ENCODE data around the gene DHX34.
A peak's percentile ranks its signal among the peaks of the same experiment; 100 is the strongest.
"Not testable (repeated sequence)": the region's sequence is repeated elsewhere in the genome, so short reads cannot be mapped to it uniquely, and the experiment has no call there.

Gene DHX34

GRCh38 chr19:47390533-47391488 is 41.7 kb downstream of the DHX34 start:
- no peak for DNase-seq

- peak; percentile 81 for DNase-seq
These were observed 42.6 kb downstream of the DHX34 start for GRCh38 chr19:47391510-47392223.

GRCh38 chr19:47398707-47399597 is 49.8 kb downstream of the DHX34 start:
- no peak for DNase-seq

GRCh38 chr19:47402504-47402903 is 53.4 kb downstream of the DHX34 start:
- DNase-seq = no peak

- no peak for DNase-seq
These were observed 55.5 kb downstream of the DHX34 start for GRCh38 chr19:47404334-47405196.

GRCh38 chr19:47405197-47405550 is 56.1 kb downstream of the DHX34 start:
- DNase-seq = no peak

GRCh38 chr19:47405854-47406417 is 56.8 kb downstream of the DHX34 start:
- no peak for DNase-seq

- DNase-seq = no peak
These were observed 57.7 kb downstream of the DHX34 start for GRCh38 chr19:47406711-47407416.

GRCh38 chr19:47407417-47407774 is 58.3 kb downstream of the DHX34 start:
- DNase-seq = no peak

- DNase-seq = no peak
These were observed 59.2 kb downstream of the DHX34 start for GRCh38 chr19:47408156-47408938.

- no peak for DNase-seq
These were observed 62.0 kb downstream of the DHX34 start for GRCh38 chr19:47411101-47411500.

- not testable (repeated sequence) for DNase-seq
These were observed 62.6 kb downstream of the DHX34 start for GRCh38 chr19:47411696-47412095.

GRCh38 chr19:47413941-47414340 is 64.8 kb downstream of the DHX34 start:
- DNase-seq = no peak

GRCh38 chr19:47414469-47414868 is 65.4 kb downstream of the DHX34 start:
- no peak for DNase-seq

- DNase-seq = no peak
These were observed 67.0 kb downstream of the DHX34 start for GRCh38 chr19:47415953-47416642.

GRCh38 chr19:47416643-47416985 is 67.5 kb downstream of the DHX34 start:
- no peak for DNase-seq

GRCh38 chr19:47417107-47417745 is 68.1 kb downstream of the DHX34 start:
- no peak for DNase-seq

GRCh38 chr19:47417746-47418691 is 68.9 kb downstream of the DHX34 start:
- peak; percentile 21 for DNase-seq

All from activated naive CD4-positive, alpha-beta T cell treated with Interleukin-2 at 50 U/mL for 16 hours (primary cell).